GM06990 (cell line): ENCODE data around the gene COLEC12.

Source experiments
- DNase-seq: peaks from one replicate; pipeline ENCODE4 v3.0.0-alpha.2; 2011; ENCODE audit not compliant: insufficient read length; ENCODE audit errors: extremely low read depth
- H3K27me3 ChIP-seq: replicated peaks from 2 replicates; pipeline ENCODE4 v1.6.0; 2011; ENCODE audit warnings: low read length; ENCODE audit not compliant: control insufficient read depth, insufficient read depth
- H3K36me3 ChIP-seq: 2 replicates; pipeline ENCODE4 v1.5.1; 2011; ENCODE audit warnings: low read length; ENCODE audit not compliant: control insufficient read depth, insufficient read depth
- H3K4me3 ChIP-seq: replicated peaks from 2 replicates; pipeline ENCODE4 v1.5.1; 2011; ENCODE audit warnings: low read depth, mild to moderate bottlenecking, control low read depth, low read length
- TF ChIP-seq, protein P1 (sequence below): IDR thresholded peaks from 2 replicates; pipeline ENCODE4 v1.5.1; 2011; ENCODE audit warnings: low read length, control low read depth, mild to moderate bottlenecking, inconsistent platforms; ENCODE audit not compliant: insufficient read depth, poor library complexity, severe bottlenecking

The COLEC12 gene

DNA sequence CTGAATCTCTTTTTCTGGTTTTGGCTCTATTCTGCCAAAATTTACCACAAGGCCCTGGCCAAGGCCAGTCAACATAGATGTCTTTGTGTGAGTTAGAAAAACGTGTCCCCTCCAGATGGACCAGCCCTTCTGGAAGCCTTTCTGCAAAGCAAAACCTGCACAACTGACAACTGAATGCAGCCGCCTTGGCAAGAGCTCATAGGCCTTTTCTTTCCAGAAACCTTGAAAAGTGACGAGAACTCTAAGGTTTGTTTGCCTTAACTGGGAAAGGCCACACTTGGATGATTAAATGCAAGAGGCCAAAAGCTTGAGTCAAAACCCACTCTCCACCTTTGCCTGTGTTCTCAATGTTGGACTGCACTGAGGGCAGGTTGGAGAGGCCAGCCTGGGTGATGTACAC lies 103.9 kb downstream of the COLEC12 start:
- TF ChIP-seq, protein P1, sequence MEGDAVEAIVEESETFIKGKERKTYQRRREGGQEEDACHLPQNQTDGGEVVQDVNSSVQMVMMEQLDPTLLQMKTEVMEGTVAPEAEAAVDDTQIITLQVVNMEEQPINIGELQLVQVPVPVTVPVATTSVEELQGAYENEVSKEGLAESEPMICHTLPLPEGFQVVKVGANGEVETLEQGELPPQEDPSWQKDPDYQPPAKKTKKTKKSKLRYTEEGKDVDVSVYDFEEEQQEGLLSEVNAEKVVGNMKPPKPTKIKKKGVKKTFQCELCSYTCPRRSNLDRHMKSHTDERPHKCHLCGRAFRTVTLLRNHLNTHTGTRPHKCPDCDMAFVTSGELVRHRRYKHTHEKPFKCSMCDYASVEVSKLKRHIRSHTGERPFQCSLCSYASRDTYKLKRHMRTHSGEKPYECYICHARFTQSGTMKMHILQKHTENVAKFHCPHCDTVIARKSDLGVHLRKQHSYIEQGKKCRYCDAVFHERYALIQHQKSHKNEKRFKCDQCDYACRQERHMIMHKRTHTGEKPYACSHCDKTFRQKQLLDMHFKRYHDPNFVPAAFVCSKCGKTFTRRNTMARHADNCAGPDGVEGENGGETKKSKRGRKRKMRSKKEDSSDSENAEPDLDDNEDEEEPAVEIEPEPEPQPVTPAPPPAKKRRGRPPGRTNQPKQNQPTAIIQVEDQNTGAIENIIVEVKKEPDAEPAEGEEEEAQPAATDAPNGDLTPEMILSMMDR, result no peak
- Histone ChIP-seq H3K36me3 (no peaks in the 10 kb centered on the region), H3K27me3 (no peaks in the 10 kb centered on the region), H3K4me3 (no peak overlapping the region)
- DNase-seq, result no peak

GRCh38 chr18:396251-396555 lies 104.3 kb downstream of the COLEC12 start:
- H3K4me3 ChIP-seq, result no peak overlapping the region
- H3K27me3 ChIP-seq, result no peaks in the 10 kb centered on the region
- TF ChIP-seq, protein P1, result no peak
- no peak for DNase-seq
- H3K36me3 ChIP-seq, result no peaks in the 10 kb centered on the region

- no peaks in the 10 kb centered on the region for H3K27me3 ChIP-seq
- H3K4me3 ChIP-seq, result no peak overlapping the region
- TF ChIP-seq, protein P1, result no peak
- no peak for DNase-seq
- H3K36me3 ChIP-seq, result no peaks in the 10 kb centered on the region
Measured at GRCh38 chr18:395456-396250, 104.8 kb downstream of the COLEC12 start.

- H3K36me3 ChIP-seq, result no peaks in the 10 kb centered on the region
- DNase-seq, result no peak
- H3K4me3 ChIP-seq, result no peak overlapping the region
- TF ChIP-seq, protein P1, result no peak
- H3K27me3 ChIP-seq, result no peaks in the 10 kb centered on the region
Measured at GRCh38 chr18:394987-395362, 105.5 kb downstream of the COLEC12 start.

- Histone ChIP-seq H3K36me3 (no peaks in the 10 kb centered on the region), H3K27me3 (no peaks in the 10 kb centered on the region), H3K4me3 (no peak overlapping the region)
- no peak for DNase-seq
- TF ChIP-seq, protein P1, result no peak
Measured at GRCh38 chr18:394262-394986, 106.1 kb downstream of the COLEC12 start.
